ENCODE measurements around the gene CDC73.

CDC73 gene

GRCh38 chr1:193104502-193104906 lies 17.3 kb upstream of the CDC73 start:
- peak; percentile 65 for ATAC-seq
- TF ChIP-seq ZNF8 (CRISPR knock-in tag; IDR thresholded peaks at IDR 0.05) (no peak), ZFP30 (CRISPR knock-in tag; IDR thresholded peaks at IDR 0.05) (no peak), CSDC2 (CRISPR knock-in tag; IDR thresholded peaks at IDR 0.05) (no peak), TSHZ2 (CRISPR knock-in tag; IDR thresholded peaks at IDR 0.05) (no peak), BACH2 (CRISPR knock-in tag; IDR thresholded peaks at IDR 0.05; ENCODE audit: borderline replicate concordance) (no peak), PPARA (CRISPR knock-in tag; IDR thresholded peaks at IDR 0.05; ENCODE audit: borderline replicate concordance) (no peak), RARB (CRISPR knock-in tag; IDR thresholded peaks at IDR 0.05) (no peak)
- TF ChIP-seq, protein P1, sequence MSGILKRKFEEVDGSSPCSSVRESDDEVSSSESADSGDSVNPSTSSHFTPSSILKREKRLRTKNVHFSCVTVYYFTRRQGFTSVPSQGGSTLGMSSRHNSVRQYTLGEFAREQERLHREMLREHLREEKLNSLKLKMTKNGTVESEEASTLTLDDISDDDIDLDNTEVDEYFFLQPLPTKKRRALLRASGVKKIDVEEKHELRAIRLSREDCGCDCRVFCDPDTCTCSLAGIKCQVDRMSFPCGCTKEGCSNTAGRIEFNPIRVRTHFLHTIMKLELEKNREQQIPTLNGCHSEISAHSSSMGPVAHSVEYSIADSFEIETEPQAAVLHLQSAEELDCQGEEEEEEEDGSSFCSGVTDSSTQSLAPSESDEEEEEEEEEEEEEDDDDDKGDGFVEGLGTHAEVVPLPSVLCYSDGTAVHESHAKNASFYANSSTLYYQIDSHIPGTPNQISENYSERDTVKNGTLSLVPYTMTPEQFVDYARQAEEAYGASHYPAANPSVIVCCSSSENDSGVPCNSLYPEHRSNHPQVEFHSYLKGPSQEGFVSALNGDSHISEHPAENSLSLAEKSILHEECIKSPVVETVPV (CRISPR knock-in tag; IDR thresholded peaks at IDR 0.05), result no peak
- TF ChIP-seq, protein P2, sequence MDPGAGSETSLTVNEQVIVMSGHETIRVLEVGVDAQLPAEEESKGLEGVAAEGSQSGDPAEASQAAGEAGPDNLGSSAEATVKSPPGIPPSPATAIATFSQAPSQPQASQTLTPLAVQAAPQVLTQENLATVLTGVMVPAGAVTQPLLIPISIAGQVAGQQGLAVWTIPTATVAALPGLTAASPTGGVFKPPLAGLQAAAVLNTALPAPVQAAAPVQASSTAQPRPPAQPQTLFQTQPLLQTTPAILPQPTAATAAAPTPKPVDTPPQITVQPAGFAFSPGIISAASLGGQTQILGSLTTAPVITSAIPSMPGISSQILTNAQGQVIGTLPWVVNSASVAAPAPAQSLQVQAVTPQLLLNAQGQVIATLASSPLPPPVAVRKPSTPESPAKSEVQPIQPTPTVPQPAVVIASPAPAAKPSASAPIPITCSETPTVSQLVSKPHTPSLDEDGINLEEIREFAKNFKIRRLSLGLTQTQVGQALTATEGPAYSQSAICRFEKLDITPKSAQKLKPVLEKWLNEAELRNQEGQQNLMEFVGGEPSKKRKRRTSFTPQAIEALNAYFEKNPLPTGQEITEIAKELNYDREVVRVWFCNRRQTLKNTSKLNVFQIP (CRISPR knock-in tag; IDR thresholded peaks at IDR 0.05; ENCODE audit: borderline replicate concordance, low read depth), result no peak

- ATAC-seq, result peak; percentile 95
- no peak for TF ChIP-seq PPARA (CRISPR knock-in tag; IDR thresholded peaks at IDR 0.05; ENCODE audit: borderline replicate concordance)
- no peak for TF ChIP-seq PATZ1 (CRISPR knock-in tag; IDR thresholded peaks at IDR 0.05; ENCODE audit: borderline replicate concordance)
- TF ChIP-seq BACH2 (CRISPR knock-in tag; IDR thresholded peaks at IDR 0.05; ENCODE audit: borderline replicate concordance), result no peak
- TF ChIP-seq RARB (CRISPR knock-in tag; IDR thresholded peaks at IDR 0.05), result 0 out of 2 replicates have a peak, but pooled peaks have one; percentile 13
- no peak for TF ChIP-seq ZFP30 (CRISPR knock-in tag; IDR thresholded peaks at IDR 0.05)
- TF ChIP-seq ZNF70 (CRISPR knock-in tag; IDR thresholded peaks at IDR 0.05), result no peak
Observed at GRCh38 chr1:193104907-193105820, 16.7 kb upstream of the CDC73 start, which contains the start of gene GLRX2. Gene GLRX2, minus strand, starts transcription at chr1:193105414. Its CDS starts 32 bp downstream, at chr1:193105382.

GRCh38 chr1:193105821-193106177 lies 16.0 kb upstream of the CDC73 start:
- TF ChIP-seq ESRRG (CRISPR knock-in tag; IDR thresholded peaks at IDR 0.05) (no peak), ARNTL (CRISPR knock-in tag; IDR thresholded peaks at IDR 0.05; ENCODE audit: borderline replicate concordance, low read depth) (no peak), ZNF70 (CRISPR knock-in tag; IDR thresholded peaks at IDR 0.05) (no peak), SNAI2 (CRISPR knock-in tag; IDR thresholded peaks at IDR 0.05) (no peak), OSR1 (CRISPR knock-in tag; IDR thresholded peaks at IDR 0.05) (no peak), ZNF8 (CRISPR knock-in tag; IDR thresholded peaks at IDR 0.05) (no peak), ZC3H10 (CRISPR knock-in tag; IDR thresholded peaks at IDR 0.05) (no peak), TOX (CRISPR knock-in tag; IDR thresholded peaks at IDR 0.05; ENCODE audit: borderline replicate concordance) (no peak)
- TF ChIP-seq, protein P2 (CRISPR knock-in tag; IDR thresholded peaks at IDR 0.05; ENCODE audit: borderline replicate concordance, low read depth), result no peak
- no peak for ATAC-seq

Measured in SK-N-SH treated with all-trans-retinoic acid at 6 μM for 48 hours (cell line).